Right forelimb (tissue), 1 donor: ENCODE data around the gene DIPK1B.

Experiments used
- DNase-seq: peaks from one replicate; pipeline ENCODE4 v3.0.0-alpha.2; 2018

DIPK1B gene

GRCh38 chr9:136711751-136712689 is at the start of gene DIPK1B:
Gene DIPK1B, plus strand, starts transcription at chr9:136712572. Its CDS starts 94 bp downstream, at chr9:136712666.
- DNase-seq: no peak

GRCh38 chr9:136662656-136663581 is 49.5 kb upstream of the DIPK1B start, which contains the start of gene EGFL7:
Gene EGFL7, plus strand, starts transcription at chr9:136662916. Its CDS starts 5,367 bp downstream, at chr9:136668283.
- no peak for DNase-seq

GRCh38 chr9:136664000-136664915 is 48.1 kb upstream of the DIPK1B start:
- no peak for DNase-seq

DNA sequence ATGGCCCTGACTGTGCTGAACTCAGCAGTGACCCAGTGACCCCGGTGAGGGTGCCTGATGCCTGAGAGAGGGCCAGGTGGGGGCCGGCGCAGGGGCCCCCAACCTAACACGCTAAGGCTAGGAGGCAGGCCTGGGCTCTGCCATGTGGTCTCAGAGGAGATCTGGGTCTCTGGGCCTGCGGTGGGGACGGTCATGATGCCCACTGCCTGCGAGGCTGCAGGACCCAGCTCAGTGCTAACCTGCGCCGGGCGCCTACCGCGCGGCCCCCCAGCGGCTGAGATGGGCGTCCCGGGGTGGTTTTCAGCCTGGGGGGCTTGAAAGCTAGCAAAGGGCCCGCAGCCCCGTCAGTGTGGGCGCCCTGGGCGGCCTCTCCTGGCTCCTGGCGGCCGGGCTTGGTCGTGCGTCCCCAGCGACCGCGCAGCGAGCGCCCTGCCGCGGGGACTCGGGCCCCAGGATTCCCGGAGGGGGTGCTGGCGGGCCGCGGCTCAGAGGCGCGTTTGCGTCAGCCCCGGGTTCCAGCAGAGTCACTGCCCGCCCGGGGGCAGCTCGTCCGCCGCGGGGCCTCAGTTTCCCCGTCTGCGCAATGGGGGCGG is 47.2 kb upstream of the DIPK1B start:
- DNase-seq: no peak

- no peak for DNase-seq
Measured at GRCh38 chr9:136665704-136666371, 46.5 kb upstream of the DIPK1B start.

DNA sequence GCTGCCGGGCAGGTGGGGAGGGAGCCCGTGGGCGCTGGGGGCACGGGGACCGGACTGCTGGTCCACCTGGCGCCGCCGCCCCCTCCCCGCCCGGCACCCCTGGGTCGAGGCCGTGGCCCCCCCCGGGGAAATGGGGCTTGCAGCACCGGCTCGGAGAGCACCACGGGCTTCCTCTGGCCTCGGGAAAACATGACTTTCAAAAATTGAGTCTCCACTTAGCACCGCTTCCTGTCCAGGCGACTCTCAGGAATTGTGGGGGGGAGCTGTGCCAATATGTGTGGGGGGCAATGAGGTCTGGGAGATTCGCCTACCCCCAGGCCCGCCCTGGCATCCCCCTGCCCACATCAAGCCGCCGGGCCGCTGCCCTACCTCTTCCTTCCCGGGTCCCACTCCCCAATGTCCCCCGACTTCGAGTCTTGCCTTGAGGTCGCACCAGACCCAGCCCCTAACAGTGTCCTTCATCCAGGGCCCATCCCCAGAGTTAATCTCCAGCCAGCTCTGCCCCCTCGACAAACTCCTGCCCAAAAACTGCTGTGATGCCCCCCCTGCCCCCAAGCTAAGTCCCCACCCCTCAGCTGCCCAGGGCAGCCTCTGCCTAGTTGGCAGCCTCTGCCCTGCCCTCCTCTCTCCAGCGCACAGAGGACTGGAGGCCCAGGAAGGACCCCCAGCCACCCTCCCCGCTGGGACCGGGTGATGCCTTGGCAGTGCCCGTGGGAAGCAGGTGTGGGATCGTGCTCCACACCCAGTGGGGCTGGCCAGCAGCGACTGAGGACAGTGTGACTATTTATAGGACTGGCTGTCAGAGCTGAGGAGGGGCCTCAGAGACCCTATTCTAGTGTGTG is 45.8 kb upstream of the DIPK1B start:
- no peak for DNase-seq

- DNase-seq: no peak
Measured at GRCh38 chr9:136667214-136667939, 45.0 kb upstream of the DIPK1B start.

DNA sequence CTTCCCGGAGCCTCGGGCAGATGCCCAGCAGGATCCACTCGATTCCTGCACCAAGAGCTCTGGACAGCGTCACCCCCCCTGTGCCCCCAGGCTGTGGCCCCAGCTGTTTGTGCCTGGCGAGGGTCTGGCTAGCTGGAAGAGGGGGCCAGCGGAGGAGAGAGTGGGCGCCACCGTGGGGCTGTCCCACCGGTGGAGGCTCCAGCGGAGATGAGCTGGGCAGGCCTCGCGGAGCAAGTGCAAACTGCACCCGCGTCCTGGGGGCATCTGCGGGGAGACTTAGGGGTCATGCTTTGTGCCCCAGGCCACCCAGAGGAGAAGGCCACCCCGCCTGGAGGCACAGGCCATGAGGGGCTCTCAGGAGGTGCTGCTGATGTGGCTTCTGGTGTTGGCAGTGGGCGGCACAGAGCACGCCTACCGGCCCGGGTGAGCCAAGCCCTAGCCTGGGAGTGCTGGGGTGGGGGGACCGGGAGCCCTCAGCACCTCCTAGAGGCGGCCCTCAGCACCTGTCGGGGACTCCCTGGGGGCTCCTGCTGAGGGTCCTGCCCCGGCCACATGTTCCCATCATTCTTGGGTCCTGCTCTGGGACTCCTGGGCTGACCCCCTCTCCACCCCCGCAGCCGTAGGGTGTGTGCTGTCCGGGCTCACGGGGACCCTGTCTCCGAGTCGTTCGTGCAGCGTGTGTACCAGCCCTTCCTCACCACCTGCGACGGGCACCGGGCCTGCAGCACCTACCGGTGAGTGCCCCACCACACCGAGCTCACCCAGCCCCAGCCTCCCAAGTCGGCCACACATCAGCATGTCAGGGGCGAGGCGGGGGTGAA is 44.2 kb upstream of the DIPK1B start:
- DNase-seq: no peak

DNA sequence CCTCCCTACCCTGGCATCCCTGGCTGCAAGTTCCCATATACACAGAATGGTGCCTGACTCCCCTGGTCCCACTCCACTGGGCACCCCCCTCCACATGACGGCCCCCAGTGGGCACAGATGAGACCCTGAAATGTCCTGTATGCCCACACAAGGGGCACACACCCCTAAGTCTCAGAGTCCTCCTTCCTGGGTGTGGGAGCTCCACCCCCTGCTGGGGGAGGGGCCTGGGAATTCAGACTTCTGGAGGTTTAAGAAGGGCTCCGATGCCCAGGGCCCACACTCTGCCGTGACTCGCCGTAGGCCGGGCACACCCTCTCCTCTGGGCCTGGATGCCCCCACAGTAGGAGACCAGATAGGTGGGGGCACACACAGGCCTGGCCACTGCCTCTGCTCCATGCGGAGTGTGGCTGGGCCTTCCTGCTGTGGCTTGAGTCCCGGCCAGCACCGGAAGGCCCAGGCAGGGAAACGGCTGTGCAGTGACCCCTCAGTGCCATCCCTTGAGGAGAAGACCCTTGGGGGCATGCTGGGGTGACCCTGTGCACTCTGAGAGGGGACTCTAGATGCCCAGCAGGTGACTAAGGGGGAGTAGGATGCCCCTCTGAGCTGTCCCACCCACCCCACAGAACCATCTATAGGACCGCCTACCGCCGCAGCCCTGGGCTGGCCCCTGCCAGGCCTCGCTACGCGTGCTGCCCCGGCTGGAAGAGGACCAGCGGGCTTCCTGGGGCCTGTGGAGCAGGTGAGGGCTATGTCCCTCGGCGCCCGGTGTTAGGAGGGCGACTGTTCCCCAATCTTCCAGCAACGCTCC is 43.2 kb upstream of the DIPK1B start:
- no peak for DNase-seq

GRCh38 chr9:136669791-136670464 is 42.4 kb upstream of the DIPK1B start:
- no peak for DNase-seq

DNA sequence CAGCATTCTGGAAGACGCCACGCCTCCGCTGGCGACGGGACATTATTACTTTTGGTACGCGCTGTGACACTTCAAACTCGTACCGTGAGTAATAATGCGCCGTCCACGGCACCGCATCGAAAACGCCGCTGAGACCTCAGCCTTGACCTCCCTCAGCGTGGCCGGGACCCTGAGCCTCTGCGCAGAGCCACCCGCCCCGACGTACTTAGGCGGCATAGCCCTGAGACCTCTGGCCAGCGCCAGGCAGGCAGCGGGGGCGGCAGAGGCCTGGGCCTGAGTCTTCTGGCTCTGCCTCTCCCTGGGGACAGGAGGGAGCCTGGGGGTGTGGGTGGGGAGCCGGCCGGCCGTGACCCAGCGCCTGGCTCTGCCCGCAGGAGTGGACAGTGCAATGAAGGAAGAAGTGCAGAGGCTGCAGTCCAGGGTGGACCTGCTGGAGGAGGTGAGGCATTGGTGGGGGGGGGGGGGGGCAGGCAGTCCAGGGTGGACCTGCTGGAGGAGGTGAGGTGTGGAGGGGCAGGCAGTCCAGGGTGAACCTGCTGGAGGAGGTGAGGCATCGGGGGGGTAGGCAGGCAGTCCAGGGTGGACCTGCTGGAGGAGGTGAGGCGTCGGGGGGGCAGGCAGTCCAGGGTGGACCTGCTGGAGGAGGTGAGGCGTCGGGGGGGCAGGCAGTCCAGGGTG is 41.7 kb upstream of the DIPK1B start:
- no peak for DNase-seq

GRCh38 chr9:136671254-136671614 is 41.1 kb upstream of the DIPK1B start:
- DNase-seq: no peak

DNA sequence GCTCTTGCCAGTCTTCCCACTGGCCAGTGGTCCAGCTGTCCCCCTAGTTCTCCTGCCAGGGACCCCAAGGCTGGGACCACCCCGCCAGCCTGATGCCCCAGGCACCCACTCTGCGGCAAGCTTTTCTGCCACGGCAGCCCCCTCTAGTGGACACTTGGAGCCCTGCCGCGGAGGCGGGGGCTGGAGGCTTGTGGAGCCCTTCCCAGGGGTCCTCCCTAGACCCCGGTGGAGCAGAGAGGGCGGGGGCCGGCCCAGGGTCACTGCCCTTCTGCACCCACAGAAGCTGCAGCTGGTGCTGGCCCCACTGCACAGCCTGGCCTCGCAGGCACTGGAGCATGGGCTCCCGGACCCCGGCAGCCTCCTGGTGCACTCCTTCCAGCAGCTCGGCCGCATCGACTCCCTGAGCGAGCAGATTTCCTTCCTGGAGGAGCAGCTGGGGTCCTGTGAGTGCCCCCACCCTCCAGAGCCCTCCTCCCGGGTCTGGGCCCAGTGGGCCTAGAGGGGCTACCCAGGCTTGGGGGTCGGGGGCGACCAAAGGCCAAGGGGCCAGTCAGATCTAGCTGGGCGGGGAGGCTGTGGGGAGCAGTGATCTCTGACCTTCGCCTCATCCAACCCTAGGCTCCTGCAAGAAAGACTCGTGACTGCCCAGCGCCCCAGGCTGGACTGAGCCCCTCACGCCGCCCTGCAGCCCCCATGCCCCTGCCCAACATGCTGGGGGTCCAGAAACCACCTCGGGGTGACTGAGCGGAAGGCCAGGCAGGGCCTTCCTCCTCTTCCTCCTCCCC is 40.5 kb upstream of the DIPK1B start:
- no peak for DNase-seq

- DNase-seq: no peak
Measured at GRCh38 chr9:136672431-136673087, 39.8 kb upstream of the DIPK1B start.
